ENCODE measurements around the gene GID8. TPM values are rescaled to one million over a fixed set of nuclear protein-coding genes. Genes with fewer than 3 reads are reported as not detected.

GID8 gene
- total RNA-seq, 1 experiment from 2014 or later: 64.3 TPM

DNA sequence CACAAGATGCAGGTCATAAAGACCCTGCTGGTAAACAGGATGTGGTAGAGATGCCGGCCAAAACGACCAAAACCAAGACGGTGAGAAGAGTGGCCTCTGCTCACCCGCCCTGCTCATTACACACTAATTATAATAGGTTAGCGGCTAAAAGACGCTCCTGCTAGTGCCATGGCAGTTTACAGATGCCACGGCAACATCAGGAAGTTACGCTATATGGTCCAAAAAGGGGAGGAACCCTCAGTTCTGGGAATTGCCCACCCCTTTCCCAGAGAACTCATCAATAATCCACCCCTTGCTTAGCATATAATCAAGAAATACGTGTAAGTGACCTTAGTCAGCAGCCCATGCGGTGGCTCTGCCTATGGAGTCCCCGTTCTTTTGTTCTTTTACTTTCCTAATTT lies 51.3 kb downstream of the GID8 start:
- Mint-ChIP-seq H3K36me3 (ENCODE audit: insufficient read depth, unreplicated experiment) (no peaks in the 10 kb centered on the region), H3K4me1 (ENCODE audit: low read depth, unreplicated experiment) (no peaks in the 10 kb centered on the region), H3K27me3 (ENCODE audit: unreplicated experiment) (peaks cover 99% of the 10 kb centered on the region), H3K27ac (ENCODE audit: unreplicated experiment) (no peak overlapping the region), H3K9me3 (ENCODE audit: low read depth, unreplicated experiment) (no peaks in the 10 kb centered on the region), H3K4me3 (ENCODE audit: low read depth, unreplicated experiment) (no peak overlapping the region)
- no peak for DNase-seq
- intact Hi-C loops (cut with micrococcal nuclease; ENCODE audit: unreplicated experiment): no loop called here
- no TSS peak for BruUV-seq (replicated peaks)
- CTCF ChIA-PET: no interaction called here
- TF ChIP-seq, protein P1, sequence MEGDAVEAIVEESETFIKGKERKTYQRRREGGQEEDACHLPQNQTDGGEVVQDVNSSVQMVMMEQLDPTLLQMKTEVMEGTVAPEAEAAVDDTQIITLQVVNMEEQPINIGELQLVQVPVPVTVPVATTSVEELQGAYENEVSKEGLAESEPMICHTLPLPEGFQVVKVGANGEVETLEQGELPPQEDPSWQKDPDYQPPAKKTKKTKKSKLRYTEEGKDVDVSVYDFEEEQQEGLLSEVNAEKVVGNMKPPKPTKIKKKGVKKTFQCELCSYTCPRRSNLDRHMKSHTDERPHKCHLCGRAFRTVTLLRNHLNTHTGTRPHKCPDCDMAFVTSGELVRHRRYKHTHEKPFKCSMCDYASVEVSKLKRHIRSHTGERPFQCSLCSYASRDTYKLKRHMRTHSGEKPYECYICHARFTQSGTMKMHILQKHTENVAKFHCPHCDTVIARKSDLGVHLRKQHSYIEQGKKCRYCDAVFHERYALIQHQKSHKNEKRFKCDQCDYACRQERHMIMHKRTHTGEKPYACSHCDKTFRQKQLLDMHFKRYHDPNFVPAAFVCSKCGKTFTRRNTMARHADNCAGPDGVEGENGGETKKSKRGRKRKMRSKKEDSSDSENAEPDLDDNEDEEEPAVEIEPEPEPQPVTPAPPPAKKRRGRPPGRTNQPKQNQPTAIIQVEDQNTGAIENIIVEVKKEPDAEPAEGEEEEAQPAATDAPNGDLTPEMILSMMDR (IDR thresholded peaks at IDR 0.05; ENCODE audit: unreplicated experiment): no peak

DNA sequence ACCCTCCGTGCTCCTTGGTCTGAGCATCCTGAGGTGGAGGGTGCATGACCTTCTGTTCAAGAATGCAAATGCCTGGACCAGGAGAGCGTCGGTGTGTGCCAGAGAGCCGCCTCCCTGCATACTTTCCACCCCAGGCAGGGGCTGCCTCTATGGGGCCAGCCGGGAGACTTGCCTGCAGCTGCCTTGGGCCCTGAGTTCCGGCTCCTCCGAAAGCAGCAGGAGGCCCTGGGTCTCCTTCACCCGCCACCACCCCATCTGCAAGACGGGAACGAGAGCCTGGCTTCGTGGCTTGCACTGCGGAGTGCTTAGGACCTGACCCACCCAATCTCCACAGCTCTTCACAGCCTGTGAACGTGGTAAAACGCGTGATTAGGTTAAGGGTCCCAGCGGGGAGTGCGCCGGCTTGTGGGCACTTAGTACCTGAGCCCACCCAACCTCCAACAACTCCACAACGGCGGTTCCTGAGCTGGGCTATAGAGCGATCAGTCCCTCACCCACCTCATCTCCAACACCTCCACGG lies 52.4 kb downstream of the GID8 start:
- intact Hi-C loops (cut with micrococcal nuclease; ENCODE audit: unreplicated experiment): no loop called here
- H3K4me1 Mint-ChIP-seq (ENCODE audit: low read depth, unreplicated experiment): no peaks in the 10 kb centered on the region
- H3K27me3 Mint-ChIP-seq (ENCODE audit: unreplicated experiment): peaks cover 99% of the 10 kb centered on the region
- DNase-seq: no peak
- CTCF ChIA-PET: interaction anchor here (0.6 to 1.2 kb wide), 2 partner anchors 9 to 1573 kb away, joined by 3 read pairs; no protein-coding TSS in a partner anchor
- no peaks in the 10 kb centered on the region for H3K9me3 Mint-ChIP-seq (ENCODE audit: low read depth, unreplicated experiment)
- TF ChIP-seq, protein P1 (IDR thresholded peaks at IDR 0.05; ENCODE audit: unreplicated experiment): no peak
- BruUV-seq (replicated peaks): no TSS peak
- H3K36me3 Mint-ChIP-seq (ENCODE audit: insufficient read depth, unreplicated experiment): no peaks in the 10 kb centered on the region
- H3K27ac Mint-ChIP-seq (ENCODE audit: unreplicated experiment): no peak overlapping the region
- no peak overlapping the region for H3K4me3 Mint-ChIP-seq (ENCODE audit: low read depth, unreplicated experiment)

DNA sequence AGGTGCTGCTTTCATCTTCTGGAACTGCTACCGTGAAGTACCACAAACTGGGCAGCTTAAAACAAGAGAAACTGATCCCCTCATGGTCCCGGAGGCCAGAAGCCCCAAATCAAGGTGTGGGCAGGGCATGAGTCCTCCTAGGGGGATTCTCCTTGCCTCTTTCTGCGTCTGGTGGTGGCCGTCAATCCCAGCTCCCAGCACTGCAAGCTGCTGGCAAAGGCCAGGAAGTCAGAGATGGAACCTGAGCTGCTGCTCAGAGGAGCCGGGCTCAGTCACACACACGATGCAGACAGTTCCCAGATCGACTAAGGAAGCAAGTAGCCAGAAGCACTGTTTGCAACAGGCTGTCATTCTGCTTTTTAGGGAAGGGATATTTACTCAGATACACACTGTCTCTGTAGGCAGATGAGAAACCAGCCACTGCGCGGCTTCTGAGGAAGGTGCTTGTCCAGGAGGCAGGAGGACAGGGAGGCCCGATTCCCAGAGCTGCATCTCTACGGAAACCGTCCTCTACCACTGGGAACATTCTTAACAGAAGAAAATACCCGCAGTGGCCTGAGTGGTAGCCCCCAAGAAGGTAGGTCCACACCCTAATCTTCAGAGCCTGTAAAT lies 53.4 kb downstream of the GID8 start:
- Mint-ChIP-seq H3K9me3 (ENCODE audit: low read depth, unreplicated experiment) (no peaks in the 10 kb centered on the region), H3K27me3 (ENCODE audit: unreplicated experiment) (peaks cover 99% of the 10 kb centered on the region), H3K4me1 (ENCODE audit: low read depth, unreplicated experiment) (no peaks in the 10 kb centered on the region), H3K27ac (ENCODE audit: unreplicated experiment) (no peak overlapping the region), H3K36me3 (ENCODE audit: insufficient read depth, unreplicated experiment) (no peaks in the 10 kb centered on the region), H3K4me3 (ENCODE audit: low read depth, unreplicated experiment) (no peak overlapping the region)
- CTCF ChIA-PET: interaction anchor here (0.5 to 1.2 kb wide), 4 partner anchors 10 to 1574 kb away, joined by 3 to 5 read pairs (median 3); no protein-coding TSS in a partner anchor
- TF ChIP-seq, protein P1 (IDR thresholded peaks at IDR 0.05; ENCODE audit: unreplicated experiment): no peak
- DNase-seq: no peak
- BruUV-seq (replicated peaks): no TSS peak
- intact Hi-C loops (cut with micrococcal nuclease; ENCODE audit: unreplicated experiment): no loop called here

DNA sequence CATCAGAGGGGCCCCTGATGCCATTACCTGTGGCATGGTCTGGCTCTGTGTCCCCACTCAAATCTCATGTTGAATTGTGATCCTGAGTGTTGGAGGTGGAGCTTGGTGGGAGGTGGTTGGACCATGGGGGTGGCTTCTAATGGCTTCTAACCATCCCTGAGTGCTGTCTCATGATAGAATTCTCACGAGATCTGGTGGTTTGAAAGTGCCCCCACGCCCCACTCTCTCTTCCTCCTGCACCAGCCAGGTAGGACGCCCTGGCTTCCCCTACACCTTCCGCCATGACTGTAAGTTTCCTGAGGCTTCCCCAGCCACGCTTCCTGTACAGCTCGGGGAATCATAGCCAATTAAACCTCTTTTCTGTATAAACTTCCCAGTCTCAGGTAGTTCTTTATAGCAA lies 53.9 kb downstream of the GID8 start:
- Mint-ChIP-seq H3K27me3 (ENCODE audit: unreplicated experiment) (peaks cover 99% of the 10 kb centered on the region), H3K4me1 (ENCODE audit: low read depth, unreplicated experiment) (no peaks in the 10 kb centered on the region), H3K9me3 (ENCODE audit: low read depth, unreplicated experiment) (no peaks in the 10 kb centered on the region), H3K27ac (ENCODE audit: unreplicated experiment) (no peak overlapping the region), H3K36me3 (ENCODE audit: insufficient read depth, unreplicated experiment) (no peaks in the 10 kb centered on the region), H3K4me3 (ENCODE audit: low read depth, unreplicated experiment) (no peak overlapping the region)
- CTCF ChIA-PET: interaction anchor here (0.5 to 0.9 kb wide), 2 partner anchors 12 to 67 kb away, joined by 3 to 5 read pairs; no protein-coding TSS in a partner anchor
- no peak for DNase-seq
- TF ChIP-seq, protein P1 (IDR thresholded peaks at IDR 0.05; ENCODE audit: unreplicated experiment): no peak
- no TSS peak for BruUV-seq (replicated peaks)
- intact Hi-C loops (cut with micrococcal nuclease; ENCODE audit: unreplicated experiment): no loop called here

Data from Calu3 (cell line).